AG10803 (cell line): ENCODE measurements around the gene GNAQ.

Experiments
- DNase-seq: peaks from one replicate; pipeline ENCODE4 v3.0.0; 2010; ENCODE audit warnings: low read depth
- H3K4me3 ChIP-seq: 2 replicates; pipeline ENCODE4 v1.5.1; 2011; ENCODE audit warnings: mild to moderate bottlenecking, low read length, control low read depth
- TF ChIP-seq, protein P1 (sequence below): conservative IDR thresholded peaks from 2 replicates; pipeline ENCODE4 v1.5.1; 2011; ENCODE audit warnings: mild to moderate bottlenecking, low read length, control low read depth, inconsistent platforms

Gene GNAQ

DNA sequence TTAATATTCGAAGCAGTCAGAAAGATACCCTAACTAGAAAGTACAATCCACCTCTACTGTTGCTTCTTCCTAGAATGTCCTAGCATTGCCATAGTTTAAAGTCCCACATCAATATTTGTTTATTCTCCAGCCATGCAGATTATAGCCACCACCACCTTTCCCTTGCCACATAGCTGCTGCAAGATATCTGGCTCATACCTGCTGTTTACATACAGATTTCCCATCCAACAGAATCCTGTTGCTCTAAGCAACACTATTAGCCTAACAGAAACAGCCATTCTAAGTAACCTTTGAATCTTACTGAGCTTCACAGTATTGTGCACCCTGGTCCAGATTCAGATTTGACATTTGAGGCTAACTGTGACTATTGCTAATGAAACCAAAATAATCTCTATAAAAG, 45.6 kb downstream of the GNAQ start:
- DNase-seq = no peak
- H3K4me3 ChIP-seq = no peak overlapping the region
- TF ChIP-seq, protein P1, sequence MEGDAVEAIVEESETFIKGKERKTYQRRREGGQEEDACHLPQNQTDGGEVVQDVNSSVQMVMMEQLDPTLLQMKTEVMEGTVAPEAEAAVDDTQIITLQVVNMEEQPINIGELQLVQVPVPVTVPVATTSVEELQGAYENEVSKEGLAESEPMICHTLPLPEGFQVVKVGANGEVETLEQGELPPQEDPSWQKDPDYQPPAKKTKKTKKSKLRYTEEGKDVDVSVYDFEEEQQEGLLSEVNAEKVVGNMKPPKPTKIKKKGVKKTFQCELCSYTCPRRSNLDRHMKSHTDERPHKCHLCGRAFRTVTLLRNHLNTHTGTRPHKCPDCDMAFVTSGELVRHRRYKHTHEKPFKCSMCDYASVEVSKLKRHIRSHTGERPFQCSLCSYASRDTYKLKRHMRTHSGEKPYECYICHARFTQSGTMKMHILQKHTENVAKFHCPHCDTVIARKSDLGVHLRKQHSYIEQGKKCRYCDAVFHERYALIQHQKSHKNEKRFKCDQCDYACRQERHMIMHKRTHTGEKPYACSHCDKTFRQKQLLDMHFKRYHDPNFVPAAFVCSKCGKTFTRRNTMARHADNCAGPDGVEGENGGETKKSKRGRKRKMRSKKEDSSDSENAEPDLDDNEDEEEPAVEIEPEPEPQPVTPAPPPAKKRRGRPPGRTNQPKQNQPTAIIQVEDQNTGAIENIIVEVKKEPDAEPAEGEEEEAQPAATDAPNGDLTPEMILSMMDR = no peak

DNA sequence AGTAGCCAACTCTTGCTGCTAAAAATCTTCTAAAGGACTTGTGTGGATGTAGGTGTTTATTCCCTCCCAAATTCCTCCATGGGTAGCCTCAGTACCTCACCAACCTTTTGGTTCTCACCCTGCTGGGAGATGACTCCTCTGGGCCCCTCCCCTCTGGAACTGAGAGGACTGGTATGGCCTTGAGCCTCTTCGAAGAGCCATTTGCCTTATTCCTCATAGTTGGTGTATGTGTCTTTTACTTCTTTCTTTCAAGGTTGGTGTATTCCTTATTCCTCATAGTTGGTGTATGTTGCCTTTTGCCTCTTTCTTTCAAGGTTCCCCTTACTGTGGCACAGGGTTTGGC, 48.3 kb downstream of the GNAQ start:
- TF ChIP-seq, protein P1 = no peak
- no peak overlapping the region for H3K4me3 ChIP-seq
- DNase-seq = no peak

GRCh38 chr9:77982581-77983319, 48.9 kb downstream of the GNAQ start:
- TF ChIP-seq, protein P1 = no peak
- DNase-seq = no peak
- H3K4me3 ChIP-seq = no peak overlapping the region

- TF ChIP-seq, protein P1 = no peak
- H3K4me3 ChIP-seq = no peak overlapping the region
- no peak for DNase-seq
Observed at GRCh38 chr9:77981907-77982306, 49.7 kb downstream of the GNAQ start.

DNA sequence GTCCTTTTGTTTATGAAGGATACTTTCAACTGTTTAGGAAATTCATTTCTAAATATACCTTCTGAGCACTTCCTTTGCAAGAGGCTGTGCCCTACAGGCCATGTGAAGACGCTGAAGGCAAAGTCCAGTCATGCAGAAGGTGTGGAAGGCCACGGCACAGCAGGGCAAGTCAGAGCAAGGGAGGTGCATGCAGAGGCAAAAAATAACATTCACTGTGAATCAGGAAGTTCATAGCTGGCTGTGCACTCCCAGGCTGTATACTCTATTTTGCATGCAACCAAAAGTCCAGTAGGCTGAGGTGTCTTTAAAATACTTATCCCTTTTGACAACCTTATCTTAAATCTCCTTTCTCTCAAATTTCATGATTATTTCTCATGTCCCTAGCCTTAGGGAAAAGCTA, 50.3 kb downstream of the GNAQ start:
- no peak for DNase-seq
- TF ChIP-seq, protein P1 = 0 out of 2 replicates have a peak, but pooled peaks have one; percentile 2

DNA sequence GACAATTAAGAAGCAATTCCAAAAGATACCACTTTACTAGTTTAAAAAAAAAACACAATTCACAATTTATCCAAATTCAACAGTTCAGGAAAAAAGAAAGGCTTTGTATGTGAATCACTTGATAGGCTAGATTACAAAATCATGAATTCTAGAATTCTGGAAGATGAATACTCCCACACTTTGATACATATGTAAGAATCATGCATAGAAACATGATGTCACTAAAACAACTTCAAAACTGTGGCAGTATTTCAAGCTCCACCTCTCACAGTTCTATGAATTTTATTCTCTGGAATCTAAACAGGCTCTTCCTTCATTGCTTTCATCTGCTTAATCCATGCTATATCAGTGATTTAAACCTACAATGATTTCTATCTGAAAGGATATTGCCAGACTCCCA, 51.0 kb downstream of the GNAQ start:
- TF ChIP-seq, protein P1 = no peak
- DNase-seq = peak; percentile 38
- H3K4me3 ChIP-seq = no peak overlapping the region

More for the DNA sequence above, 50.3 kb downstream of the GNAQ start:
- H3K4me3 ChIP-seq = no peak overlapping the region

GRCh38 chr9:77978086-77978781, 53.4 kb downstream of the GNAQ start:
- TF ChIP-seq, protein P1 = no peak
- DNase-seq = no peak
- H3K4me3 ChIP-seq = no peak overlapping the region
